Adrenal gland (tissue), 12 donors: ENCODE measurements around the gene KCNC1. TPM values are rescaled to one million over a fixed set of nuclear protein-coding genes. Genes with fewer than 3 reads are reported as not detected.

Source experiments
- DNase-seq, 7 donors: peaks; one replicate each; pipeline ENCODE4 v3.0.0-alpha.2; 2019 to 2020
- H3K27ac ChIP-seq, 5 donors: fragments of 200-600 bp; sonication (generic) in 4 of 5; 1 replicate in 3 of 5; 2 replicates in 2 of 5; pipeline versions ENCODE4 v1.5.1 to v1.8.0; 2016 to 2020; ENCODE audit warnings: mild to moderate bottlenecking in 1 of 5
- H3K27me3 ChIP-seq: fragments of 200-600 bp; 2 replicates; pipeline ENCODE4 v1.8.0; 2021
- H3K36me3 ChIP-seq, 2 donors: fragments of 200-600 bp; replicated peaks in 1 of 2; 1 replicate in 1 of 2; 2 replicates in 1 of 2; pipeline versions ENCODE4 v1.5.1 to v1.8.0; 2018 to 2022
- H3K4me1 ChIP-seq, 2 donors: fragments of 200-600 bp; replicated peaks in 1 of 2; 1 replicate in 1 of 2; 2 replicates in 1 of 2; pipeline versions ENCODE4 v1.5.1 to v1.8.0; 2018 to 2021
- H3K4me3 ChIP-seq, 4 donors: fragments of 200-600 bp; sonication (generic) in 3 of 4; one replicate each; pipeline ENCODE4 v1.5.1; 2016 to 2018
- H3K9me3 ChIP-seq, 3 donors: fragments of 200-600 bp; sonication (generic) in 1 of 3; replicated peaks in 1 of 3; 1 replicate in 2 of 3; 2 replicates in 1 of 3; pipeline versions ENCODE4 v1.5.1 to v1.8.0; 2016 to 2021
- CTCF ChIP-seq, 6 experiments: fragments of 450-650 bp in 4 of 6; fragments of 200-600 bp in 2 of 6; sonication (generic) in 1 of 6; IDR thresholded peaks; 1 replicate in 5 of 6; 2 replicates in 1 of 6; pipeline versions ENCODE4 v1.5.1 to v1.8.0; 2016 to 2021; ENCODE audit warnings: antibody characterized with exemption in 6 of 6, mild to moderate bottlenecking in 2 of 6, moderate library complexity in 1 of 6
- POLR2A ChIP-seq, 2 donors: fragments of 450-650 bp; IDR thresholded peaks; one replicate each; pipeline ENCODE4 v1.6.1; 2017; ENCODE audit warnings: antibody characterized with exemption in 2 of 2, mild to moderate bottlenecking in 2 of 2, moderate library complexity in 1 of 2
- WGBS, 4 donors: extraction: QIAGEN DNeasy Blood & Tissue Kit in 2 of 4; methylation state at CpG; one replicate each; pipeline versions ENCODE4 v1.1.5 to v1.1.7; 2013 to 2017; 5-methylcytosine and 5-hydroxymethylcytosine counted together
- intact Hi-C, 2 donors: fragments of 100-400 bp; cut with DNase I; formaldehyde crosslinking; loops; one replicate each; pipeline versions ENCODE4 v1.14.1 to v1.15.0; 2022 to 2023
- polyA plus RNA-seq, 3 donors: library from polyadenylated mRNA; stranded (reverse); fragments of 200-250 nt in 2 of 3; fragments of 350-450 nt in 1 of 3; fragmentation: Illumina TruSeq in 1 of 3; extraction: RNeasy Lipid Tissue Mini Kit (QIAGEN cat#74804) in 1 of 3; gene quantifications; one replicate each; pipeline ENCODE4 v1.2.3, GENCODE V29; 2013 to 2014
- total RNA-seq, 9 donors: library from RNA; depleted of rRNA in 4 of 9; stranded (reverse); fragments of >200 nt in 4 of 9; fragments of 120-200 nt in 1 of 9; fragmentation: NEBNext Ultra II Directional in 1 of 9; extraction: Animal tissue kit (Norgen Biotek cat#: 25700) in 1 of 9; gene quantifications; one replicate each; pipeline versions ENCODE4 v1.1.0 to v1.2.4, GENCODE V29; 2013 to 2023
- donor health status: healthy with polysubstance abuse.
- donor health status: Bipolar disorder and iron deficiency.
- donor health status: DM: yes; HTN: yes; CAD: no.
- donor health status: DM: no; HTN: no; CAD: no.
- donor health status: DM: no; HTN: no; CAD: no.
- donor health status: DM: yes; HTN: yes; CAD: no.

Gene KCNC1
- total and polyA plus RNA-seq, 12 donors = 0.06 to 1.3 (median 0.55) TPM; not detected in 3

GRCh38 chr11:17770048-17770652, 35.6 kb downstream of the KCNC1 start:
- Histone ChIP-seq H3K36me3 (no peaks in the 10 kb centered on the region), H3K27me3 (no peaks in the 10 kb centered on the region), H3K4me3 (no peak overlapping the region), H3K4me1 (no peaks in the 10 kb centered on the region), H3K27ac (no peak overlapping the region), H3K9me3 (no peaks in the 10 kb centered on the region)
- intact Hi-C loops = no loop called here
- no peak for TF ChIP-seq POLR2A (IDR thresholded peaks at IDR 0.05)
- TF ChIP-seq CTCF (IDR thresholded peaks at IDR 0.05) = no peak
- peak in 5 of 7 donors; percentile 13 to 43 (median 37) for DNase-seq
- 62 to 71% (median 67%) methylated on average over 5 to 9 of the region's 9 CpGs for WGBS, 4 donors

GRCh38 chr11:17770917-17771316, 36.3 kb downstream of the KCNC1 start:
- Histone ChIP-seq H3K4me1 (no peaks in the 10 kb centered on the region), H3K9me3 (no peaks in the 10 kb centered on the region), H3K27me3 (no peaks in the 10 kb centered on the region), H3K36me3 (no peaks in the 10 kb centered on the region), H3K4me3 (no peak overlapping the region), H3K27ac (no peak overlapping the region)
- DNase-seq = no peak
- TF ChIP-seq POLR2A (IDR thresholded peaks at IDR 0.05) = no peak
- TF ChIP-seq CTCF (IDR thresholded peaks at IDR 0.05) = no peak
- intact Hi-C loops = no loop called here

GRCh38 chr11:17771415-17771814, 36.8 kb downstream of the KCNC1 start:
- Histone ChIP-seq H3K27ac (no peak overlapping the region), H3K4me1 (no peaks in the 10 kb centered on the region), H3K9me3 (no peaks in the 10 kb centered on the region), H3K27me3 (no peaks in the 10 kb centered on the region), H3K36me3 (no peaks in the 10 kb centered on the region), H3K4me3 (no peak overlapping the region)
- intact Hi-C loops = no loop called here
- WGBS, 4 donors = 94 to 98% (median 97%) methylated on average over 17 of the region's 17 CpGs
- DNase-seq = no peak
- TF ChIP-seq CTCF (IDR thresholded peaks at IDR 0.05) (no peak), POLR2A (IDR thresholded peaks at IDR 0.05) (no peak)

GRCh38 chr11:17771841-17772401, 37.3 kb downstream of the KCNC1 start:
- TF ChIP-seq CTCF (IDR thresholded peaks at IDR 0.05) (no peak), POLR2A (IDR thresholded peaks at IDR 0.05) (no peak)
- Histone ChIP-seq H3K9me3 (no peaks in the 10 kb centered on the region), H3K4me3 (no peak overlapping the region), H3K4me1 (no peaks in the 10 kb centered on the region), H3K27ac (no peak overlapping the region), H3K36me3 (no peaks in the 10 kb centered on the region), H3K27me3 (no peaks in the 10 kb centered on the region)
- 96 to 98% (median 96%) methylated on average over 32 to 37 of the region's 37 CpGs for WGBS, 4 donors
- intact Hi-C loops = no loop called here
- DNase-seq = no peak
